ENCODE measurements around the gene GRID1. TPM values are rescaled to one million over a fixed set of nuclear protein-coding genes. Genes with fewer than 3 reads are reported as not detected.

GRID1 gene
- total and polyA plus RNA-seq, 10 of the 15 experiments (the other 5 are each of a cell fraction or from before 2014, with no cell fraction given), result 0.04 to 0.62 (median 0.08) TPM; not detected in 5

DNA sequence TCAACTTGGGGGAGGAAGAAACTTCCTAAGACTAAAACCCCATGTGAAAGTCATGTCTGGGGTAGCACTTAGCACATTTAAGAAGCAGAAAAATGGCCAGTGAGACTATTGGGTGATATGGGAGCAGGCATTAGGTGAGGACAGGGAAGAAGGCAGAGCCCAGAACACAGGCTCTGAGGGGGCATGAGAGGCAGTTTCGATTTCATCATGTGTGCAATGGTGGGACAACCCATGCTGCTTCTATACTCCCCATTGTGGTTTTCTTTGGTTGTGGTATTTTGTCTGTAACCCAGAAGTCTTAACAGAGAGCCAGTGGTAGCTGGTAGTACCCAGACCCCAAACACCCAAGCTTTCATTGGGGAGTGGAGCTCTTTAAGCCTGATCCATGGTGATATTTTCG lies 752.0 kb downstream of the GRID1 start:
- DNase-seq (ENCODE audit: low read depth, low spot score) (no peak), FAIRE-seq (no peak), ATAC-seq (no peak)
- ChIA-PET SMC1A (ENCODE audit: uncharacterized antibody, unreplicated experiment) (interaction anchor here (1.1 to 1.2 kb wide), 3 partner anchors 11 to 21 kb away, joined by 3 read pairs; no protein-coding TSS in a partner anchor), RAD21 (ENCODE audit: unreplicated experiment) (no interaction called here), CTCF (interaction anchor here (0.8 to 1.2 kb wide), 2 partner anchors 20 to 24 kb away, joined by 3 to 5 read pairs; no protein-coding TSS in a partner anchor), POLR2A (interaction anchor here (0.5 kb wide), 1 partner anchor 557 kb away, joined by 3 read pairs; no protein-coding TSS in a partner anchor)
- WGBS (ENCODE audit: insufficient coverage, insufficient replicate concordance, low lambda C conversion rate, missing lambda C conversion rate), result 0% methylated on average over 2 of the region's 2 CpGs
- TF ChIP-seq SREBF2 (IDR thresholded peaks at IDR 0.05; ENCODE audit: low read length) (no peak), IKZF1 (conservative IDR thresholded peaks at IDR 0.05) (no peak)
- TF ChIP-seq, protein P1, sequence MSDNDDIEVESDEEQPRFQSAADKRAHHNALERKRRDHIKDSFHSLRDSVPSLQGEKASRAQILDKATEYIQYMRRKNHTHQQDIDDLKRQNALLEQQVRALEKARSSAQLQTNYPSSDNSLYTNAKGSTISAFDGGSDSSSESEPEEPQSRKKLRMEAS (IDR thresholded peaks at IDR 0.05; ENCODE audit: low read depth, low read length), result no peak
- TF ChIP-seq, protein P2, sequence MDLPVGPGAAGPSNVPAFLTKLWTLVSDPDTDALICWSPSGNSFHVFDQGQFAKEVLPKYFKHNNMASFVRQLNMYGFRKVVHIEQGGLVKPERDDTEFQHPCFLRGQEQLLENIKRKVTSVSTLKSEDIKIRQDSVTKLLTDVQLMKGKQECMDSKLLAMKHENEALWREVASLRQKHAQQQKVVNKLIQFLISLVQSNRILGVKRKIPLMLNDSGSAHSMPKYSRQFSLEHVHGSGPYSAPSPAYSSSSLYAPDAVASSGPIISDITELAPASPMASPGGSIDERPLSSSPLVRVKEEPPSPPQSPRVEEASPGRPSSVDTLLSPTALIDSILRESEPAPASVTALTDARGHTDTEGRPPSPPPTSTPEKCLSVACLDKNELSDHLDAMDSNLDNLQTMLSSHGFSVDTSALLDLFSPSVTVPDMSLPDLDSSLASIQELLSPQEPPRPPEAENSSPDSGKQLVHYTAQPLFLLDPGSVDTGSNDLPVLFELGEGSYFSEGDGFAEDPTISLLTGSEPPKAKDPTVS (IDR thresholded peaks at IDR 0.05; ENCODE audit: low read depth, low read length), result no peak
- in situ Hi-C loops (cut with MboI), result no loop called here
- Histone ChIP-seq H3K4me2 (ENCODE audit: control insufficient read depth, insufficient read depth) (no peak overlapping the region), H3K9me3 (replicated peaks; ENCODE audit: control insufficient read depth, insufficient read depth, low read length) (no peaks in the 10 kb centered on the region), H3K4me1 (ENCODE audit: control insufficient read depth, insufficient read depth, low read length) (peaks cover 10% of the 10 kb centered on the region), H3K4me3 (no peak overlapping the region), H3K79me2 (ENCODE audit: control insufficient read depth, insufficient read depth, low read length) (no peaks in the 10 kb centered on the region), H3K27ac (ENCODE audit: control insufficient read depth, insufficient read depth) (no peak overlapping the region), H2AFZ (ENCODE audit: control insufficient read depth, low read depth, low read length) (no peak overlapping the region), H3K27me3 (replicated peaks in 1 of 2; ENCODE audit: control insufficient read depth in 2 of 2, insufficient read depth in 2 of 2, low read length in 1 of 2) (no peaks in the 10 kb centered on the region), H4K20me1 (ENCODE audit: control insufficient read depth, insufficient read depth) (no peaks in the 10 kb centered on the region), H3K9ac (ENCODE audit: control insufficient read depth, insufficient read depth, low read length) (no peak overlapping the region), H3K36me3 (ENCODE audit: control insufficient read depth in 2 of 2, insufficient read depth in 2 of 2, low read length in 1 of 2) (no peaks in the 10 kb centered on the region)
- intact Hi-C loops (cut with micrococcal nuclease; ENCODE audit: unreplicated experiment), result no loop called here
- no TSS peak for BruUV-seq (replicated peaks)

GRCh38 chr10:85613391-85613790 lies 753.2 kb downstream of the GRID1 start:
- Histone ChIP-seq H3K9me3 (replicated peaks; ENCODE audit: control insufficient read depth, insufficient read depth, low read length) (no peaks in the 10 kb centered on the region), H3K36me3 (ENCODE audit: control insufficient read depth in 2 of 2, insufficient read depth in 2 of 2, low read length in 1 of 2) (no peaks in the 10 kb centered on the region), H3K27ac (ENCODE audit: control insufficient read depth, insufficient read depth) (no peak overlapping the region), H3K79me2 (ENCODE audit: control insufficient read depth, insufficient read depth, low read length) (no peaks in the 10 kb centered on the region), H3K9ac (ENCODE audit: control insufficient read depth, insufficient read depth, low read length) (no peak overlapping the region), H3K27me3 (replicated peaks in 1 of 2; ENCODE audit: control insufficient read depth in 2 of 2, insufficient read depth in 2 of 2, low read length in 1 of 2) (no peaks in the 10 kb centered on the region), H4K20me1 (ENCODE audit: control insufficient read depth, insufficient read depth) (no peaks in the 10 kb centered on the region), H3K4me2 (ENCODE audit: control insufficient read depth, insufficient read depth) (no peak overlapping the region), H2AFZ (ENCODE audit: control insufficient read depth, low read depth, low read length) (no peak overlapping the region), H3K4me3 (no peak overlapping the region), H3K4me1 (ENCODE audit: control insufficient read depth, insufficient read depth, low read length) (peaks cover 10% of the 10 kb centered on the region)
- TF ChIP-seq HDAC6 (IDR thresholded peaks at IDR 0.05; ENCODE audit: unreplicated experiment), result no peak
- no peak for TF ChIP-seq ZSCAN29 (IDR thresholded peaks at IDR 0.05)
- TF ChIP-seq NFYA (IDR thresholded peaks at IDR 0.05; ENCODE audit: borderline replicate concordance, low read depth, low read length), result no peak
- TF ChIP-seq ZBTB33 (IDR thresholded peaks at IDR 0.05), result no peak
- FAIRE-seq (no peak), ATAC-seq (no peak), DNase-seq (ENCODE audit: low read depth, low spot score) (no peak)
- CTCF ChIA-PET, result interaction anchor here (1.2 kb wide), 1 partner anchor 23 kb away, joined by 5 read pairs; no protein-coding TSS in a partner anchor
- in situ Hi-C loops (cut with MboI) (no loop called here), intact Hi-C loops (cut with micrococcal nuclease; ENCODE audit: unreplicated experiment) (no loop called here)
- SMC1A ChIA-PET (ENCODE audit: uncharacterized antibody, unreplicated experiment), result interaction anchor here (1.1 to 1.2 kb wide), 2 partner anchors 20 to 21 kb away, joined by 3 read pairs; no protein-coding TSS in a partner anchor
- RAD21 ChIA-PET (ENCODE audit: unreplicated experiment), result no interaction called here
- POLR2A ChIA-PET, result no interaction called here
- no TSS peak for BruUV-seq (replicated peaks)
- WGBS (ENCODE audit: insufficient coverage, insufficient replicate concordance, low lambda C conversion rate, missing lambda C conversion rate), result 69% methylated on average over 10 of the region's 10 CpGs
